Subcutaneous abdominal adipose tissue (tissue), 5 donors: ENCODE measurements around the gene CDX2.

ENCODE experiments used
- H3K27ac ChIP-seq: one replicate; pipeline ENCODE4 v1.7.0; 2013; ENCODE audit warnings: low read depth, mild to moderate bottlenecking, inconsistent platforms, low read length, moderate library complexity
- H3K27me3 ChIP-seq, 5 donors: one replicate each; pipeline ENCODE4 v1.7.0; 2013; ENCODE audit warnings: low read length in 5 of 5, inconsistent platforms in 1 of 5; ENCODE audit not compliant: control insufficient read depth in 5 of 5, insufficient read depth in 4 of 5
- H3K36me3 ChIP-seq, 5 donors: one replicate each; pipeline ENCODE4 v1.7.0; 2013; ENCODE audit warnings: low read length in 5 of 5; ENCODE audit not compliant: control insufficient read depth in 5 of 5, insufficient read depth in 5 of 5
- H3K4me1 ChIP-seq, 5 donors: one replicate each; pipeline ENCODE4 v1.7.0; 2013; ENCODE audit warnings: low read length in 5 of 5, mild to moderate bottlenecking in 3 of 5, moderate library complexity in 1 of 5; ENCODE audit not compliant: control insufficient read depth in 5 of 5, insufficient read depth in 5 of 5
- H3K4me3 ChIP-seq, 5 donors: one replicate each; pipeline ENCODE4 v1.7.0; 2013; ENCODE audit warnings: low read length in 5 of 5, low read depth in 1 of 5
- H3K9ac ChIP-seq, 5 donors: one replicate each; pipeline ENCODE4 v1.7.0; 2013; ENCODE audit warnings: low read length in 5 of 5, mild to moderate bottlenecking in 4 of 5, moderate library complexity in 3 of 5
- H3K9me3 ChIP-seq, 5 donors: one replicate each; pipeline ENCODE4 v1.7.0; 2013; ENCODE audit warnings: low read length in 5 of 5; ENCODE audit not compliant: control insufficient read depth in 5 of 5
- donor health status: healthy.
- donor health status: healthy.
- donor health status: healthy.
- donor health status: healthy.
- donor health status: healthy.

Gene CDX2

DNA sequence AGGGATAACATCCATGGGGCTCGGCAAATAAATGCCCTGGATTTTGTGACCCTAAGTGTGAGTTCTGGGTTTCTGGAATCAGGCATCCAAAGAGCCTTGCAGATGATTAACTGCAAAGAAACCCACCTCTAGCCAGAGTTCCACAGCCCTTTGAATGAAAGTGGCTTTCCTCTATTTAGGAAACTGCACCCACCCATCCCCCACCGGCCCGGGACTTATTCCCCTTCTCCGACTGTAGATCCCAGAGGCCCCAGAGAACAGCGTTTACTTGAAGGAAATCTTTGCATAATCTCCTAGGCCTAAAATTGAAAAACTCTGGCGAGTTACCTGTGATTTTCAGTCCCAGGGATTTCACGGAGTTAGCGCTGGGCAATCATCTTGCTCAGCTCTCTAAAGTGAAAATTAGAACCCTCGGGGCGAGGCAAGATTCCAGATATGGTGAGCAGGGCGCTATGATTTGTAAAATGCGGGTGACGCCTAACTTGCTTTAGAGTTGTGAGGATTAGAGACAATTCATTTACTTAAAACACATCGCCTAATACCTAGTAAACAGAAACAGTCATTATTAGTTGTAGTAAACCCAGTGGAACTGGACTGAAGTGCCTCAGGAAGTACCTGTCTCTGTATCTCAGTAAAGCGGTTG is 10.0 kb upstream of the CDX2 start:
- no peaks in the 10 kb centered on the region for H3K36me3 ChIP-seq
- H3K27ac ChIP-seq: no peak overlapping the region
- H3K4me1 ChIP-seq: peaks cover 0 to 32% (median 24%) of the 10 kb centered on the region in 5 donors
- no peaks in the 10 kb centered on the region for H3K9me3 ChIP-seq
- H3K9ac ChIP-seq: no peak overlapping the region
- peaks cover 53 to 85% (median 80%) of the 10 kb centered on the region in 5 donors for H3K27me3 ChIP-seq
- no peak overlapping the region for H3K4me3 ChIP-seq

GRCh38 chr13:27978301-27978968 is 9.3 kb upstream of the CDX2 start:
- Histone ChIP-seq H3K9me3 (no peaks in the 10 kb centered on the region), H3K36me3 (no peaks in the 10 kb centered on the region), H3K27ac (no peak overlapping the region), H3K27me3 (peaks cover 60 to 90% (median 84%) of the 10 kb centered on the region in 5 donors), H3K4me3 (no peak overlapping the region), H3K4me1 (peaks cover 0 to 32% (median 24%) of the 10 kb centered on the region in 5 donors), H3K9ac (no peak overlapping the region)

DNA sequence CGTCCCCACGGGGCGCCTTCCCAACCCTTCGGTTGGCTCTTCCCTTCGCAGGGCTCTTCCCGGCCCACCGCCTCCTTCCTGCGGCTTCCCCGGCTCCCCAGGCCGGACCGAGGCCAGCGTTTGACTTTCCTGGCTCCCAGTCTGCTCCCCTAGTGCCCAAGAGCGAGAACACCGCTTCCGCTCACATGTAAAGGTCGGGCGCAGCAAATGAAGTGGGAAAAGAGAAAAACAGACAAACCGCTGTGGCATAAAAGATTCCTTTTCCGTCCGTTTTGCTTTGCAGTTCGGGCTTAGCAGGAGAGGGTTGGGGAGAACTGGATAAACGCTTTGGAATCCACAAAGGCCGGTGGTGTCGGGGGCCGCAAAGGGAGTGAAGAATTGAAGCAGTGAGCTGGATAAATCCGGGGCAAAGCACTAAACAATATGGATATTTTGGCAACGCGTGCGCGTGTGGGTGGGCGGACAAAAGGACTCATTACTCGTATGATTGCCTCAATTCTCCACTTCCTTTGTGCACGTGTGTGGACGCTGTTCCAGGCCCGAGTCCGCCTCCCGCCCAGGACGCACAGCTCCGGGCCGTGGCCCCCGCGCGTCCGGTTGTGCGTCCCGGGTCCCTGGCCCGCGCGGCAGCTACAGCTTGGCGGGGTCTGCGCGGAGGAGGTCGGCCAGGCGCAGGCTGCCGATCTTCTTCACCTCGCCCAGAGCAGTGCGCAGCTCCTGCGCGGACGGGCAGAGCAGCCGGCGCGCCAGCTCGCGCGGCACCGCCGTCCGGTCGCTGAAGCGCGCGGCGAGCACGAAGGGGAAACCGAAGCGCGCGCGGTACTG is 8.6 kb upstream of the CDX2 start:
- peaks cover 63 to 91% (median 84%) of the 10 kb centered on the region in 5 donors for H3K27me3 ChIP-seq
- H3K4me3 ChIP-seq: no peak overlapping the region

DNA sequence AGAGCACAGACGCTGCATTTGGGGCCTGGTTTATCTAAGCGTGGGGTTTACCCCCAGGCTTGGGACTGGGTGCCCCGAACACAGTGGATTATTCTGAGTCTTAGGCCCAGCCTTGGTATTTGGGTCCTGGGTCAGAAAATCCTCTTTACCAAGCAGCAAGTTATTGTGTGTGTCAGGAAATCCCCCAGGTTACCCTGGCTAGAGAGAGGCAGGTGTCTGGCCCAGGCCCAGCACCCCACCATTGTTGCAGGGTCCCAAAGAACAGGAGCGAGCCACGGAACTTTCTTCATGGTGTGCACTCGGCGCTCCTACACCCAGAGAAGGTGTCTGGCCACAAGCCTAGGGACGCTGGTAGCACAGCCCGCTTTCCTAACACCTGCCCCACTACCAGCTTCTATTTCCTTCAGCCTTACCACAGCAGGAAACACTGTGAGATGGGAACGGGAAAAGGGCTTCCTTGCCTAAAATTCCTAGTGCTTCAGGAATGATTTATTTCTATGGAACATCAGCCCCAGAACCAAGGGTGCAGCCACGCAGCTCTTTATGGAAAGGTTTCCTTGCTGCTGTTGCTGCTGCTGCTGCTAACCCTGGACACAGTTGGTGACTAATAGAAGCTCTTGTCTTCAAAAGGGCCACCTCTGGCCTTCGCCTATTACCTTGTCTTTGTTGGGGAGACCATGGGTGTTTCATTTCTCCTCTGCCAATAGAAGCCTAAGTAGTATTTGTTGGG is 7.4 kb upstream of the CDX2 start:
- Histone ChIP-seq H3K9me3 (no peaks in the 10 kb centered on the region), H3K36me3 (no peaks in the 10 kb centered on the region), H3K27ac (no peak overlapping the region), H3K4me1 (peaks cover 0 to 32% (median 24%) of the 10 kb centered on the region in 5 donors), H3K27me3 (peaks cover 68 to 95% (median 85%) of the 10 kb centered on the region in 5 donors), H3K4me3 (no peak overlapping the region), H3K9ac (no peak overlapping the region)

More for the DNA sequence above, 8.6 kb upstream of the CDX2 start:
- H3K9ac ChIP-seq: no peak overlapping the region
- H3K27ac ChIP-seq: no peak overlapping the region
- peaks cover 0 to 32% (median 24%) of the 10 kb centered on the region in 5 donors for H3K4me1 ChIP-seq
- no peaks in the 10 kb centered on the region for H3K9me3 ChIP-seq
- no peaks in the 10 kb centered on the region for H3K36me3 ChIP-seq

DNA sequence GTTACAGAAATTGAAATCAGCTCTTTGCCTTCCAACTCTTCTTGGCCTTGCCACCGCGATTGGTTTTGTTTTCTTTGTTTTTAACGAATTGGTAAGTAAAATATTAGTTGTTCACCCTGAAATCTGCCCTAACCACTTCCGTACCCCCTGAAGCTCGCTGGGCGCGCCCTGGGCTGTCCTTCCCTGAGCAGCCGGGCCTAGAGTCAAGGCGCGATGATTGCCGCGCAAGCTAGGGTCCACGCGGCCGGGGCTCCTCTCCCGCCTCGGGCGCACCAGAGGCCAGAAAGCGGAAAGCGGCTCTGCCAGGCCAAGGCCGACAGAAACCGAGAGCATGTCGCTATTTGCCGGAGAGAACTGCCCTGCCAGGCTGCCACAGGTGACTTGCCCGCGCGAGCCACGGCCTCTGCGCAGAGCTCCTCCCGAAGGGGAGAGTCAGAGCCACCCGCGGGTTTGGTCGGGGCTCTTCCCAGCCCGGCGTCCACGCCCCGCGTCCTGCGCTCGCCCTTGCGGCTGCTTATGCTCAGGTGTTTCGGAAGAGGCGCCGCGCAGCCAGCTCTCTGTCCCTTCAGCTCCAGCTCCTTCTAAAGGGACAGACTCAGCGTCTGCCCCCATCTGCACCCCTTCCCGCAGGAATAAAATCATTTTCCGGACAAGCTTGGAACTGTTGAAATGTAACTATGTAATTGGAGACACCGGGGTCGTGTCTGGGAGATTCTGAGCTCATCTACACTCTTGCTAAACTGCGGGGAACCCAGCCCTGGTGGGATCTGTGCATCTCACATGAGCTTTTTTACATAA is 6.6 kb upstream of the CDX2 start:
- Histone ChIP-seq H3K27me3 (peaks cover 68 to 95% (median 85%) of the 10 kb centered on the region in 5 donors), H3K4me1 (peaks cover 0 to 32% (median 24%) of the 10 kb centered on the region in 5 donors), H3K4me3 (no peak overlapping the region), H3K36me3 (no peaks in the 10 kb centered on the region), H3K27ac (no peak overlapping the region), H3K9ac (no peak overlapping the region), H3K9me3 (no peaks in the 10 kb centered on the region)

DNA sequence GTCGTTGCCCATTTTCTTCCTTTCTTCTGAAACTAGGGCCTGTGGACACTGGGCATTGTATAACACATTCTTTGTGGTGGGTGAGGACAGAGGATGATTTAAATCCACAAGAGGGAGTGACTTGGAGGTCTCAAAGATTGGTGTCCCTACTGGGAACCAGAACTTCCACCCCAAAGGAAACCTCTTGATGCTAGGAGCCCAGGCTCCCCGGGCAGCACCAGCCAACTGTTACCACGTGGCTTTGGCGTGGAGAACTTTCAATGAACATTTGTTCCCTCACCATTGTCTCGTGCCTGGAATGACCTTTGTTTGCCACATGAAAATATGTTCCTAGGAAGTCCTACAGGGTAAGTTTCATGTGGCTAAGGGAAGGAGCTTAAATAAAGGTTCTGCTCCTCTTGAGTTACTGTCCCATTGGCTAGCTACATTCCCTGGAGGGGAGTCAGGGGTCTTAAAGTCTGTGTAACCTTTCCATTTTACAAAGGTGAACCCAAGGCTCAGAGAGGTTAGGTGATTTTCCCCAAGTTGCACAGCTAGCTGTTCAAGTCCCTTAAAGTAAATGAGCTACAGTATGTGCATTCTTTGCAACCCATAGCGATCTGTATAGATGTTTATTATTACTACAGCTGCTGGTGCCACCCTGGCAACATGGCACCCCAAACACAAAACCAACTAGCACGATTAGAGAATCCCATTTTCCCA is 5.0 kb upstream of the CDX2 start:
- Histone ChIP-seq H3K9me3 (no peaks in the 10 kb centered on the region), H3K27ac (no peak overlapping the region), H3K27me3 (peaks cover 69 to 95% (median 84%) of the 10 kb centered on the region in 5 donors), H3K36me3 (no peaks in the 10 kb centered on the region), H3K4me3 (no peak overlapping the region), H3K9ac (no peak overlapping the region), H3K4me1 (peaks cover 0 to 17% (median 15%) of the 10 kb centered on the region in 5 donors)

DNA sequence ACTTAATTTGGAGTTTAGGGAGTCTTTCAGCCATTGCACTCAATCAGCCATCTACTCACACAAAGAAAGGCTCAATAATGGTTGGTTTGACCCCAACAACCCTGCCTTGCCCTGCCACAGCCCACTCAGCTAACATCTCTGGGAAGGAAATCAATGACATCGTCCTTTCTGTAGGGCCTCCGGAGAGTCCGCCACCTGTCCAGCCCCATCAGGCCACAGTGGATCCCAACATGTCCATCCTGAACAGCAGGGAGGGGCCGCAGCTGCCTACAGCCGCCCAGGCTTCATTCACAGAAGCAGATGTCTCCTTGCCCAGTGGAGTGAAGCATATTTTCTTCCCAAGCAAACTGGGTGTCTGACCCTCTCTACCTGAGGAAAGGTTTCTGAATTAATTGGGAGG is 4.2 kb upstream of the CDX2 start:
- Histone ChIP-seq H3K27ac (no peak overlapping the region), H3K4me3 (no peak overlapping the region), H3K27me3 (peaks cover 77 to 95% (median 86%) of the 10 kb centered on the region in 5 donors), H3K9ac (no peak overlapping the region), H3K36me3 (no peaks in the 10 kb centered on the region), H3K9me3 (no peaks in the 10 kb centered on the region), H3K4me1 (peaks cover 0 to 20% (median 18%) of the 10 kb centered on the region in 5 donors)

DNA sequence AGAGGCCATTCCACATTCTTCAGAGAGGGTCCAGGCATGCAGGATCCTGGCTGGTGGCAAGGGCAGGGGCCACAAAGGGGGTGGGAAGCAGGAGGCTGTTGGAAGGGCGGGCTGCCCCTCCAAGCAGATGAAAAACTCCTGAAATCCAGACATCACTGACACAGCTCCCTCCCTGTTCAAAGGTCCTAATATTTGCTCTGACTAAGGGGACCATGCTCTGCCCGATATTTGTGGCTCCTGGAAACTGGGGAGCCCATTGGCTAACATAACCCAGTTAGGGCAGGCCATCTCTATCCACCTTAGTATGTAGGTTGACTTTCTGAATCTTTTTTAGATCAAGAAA is 3.3 kb upstream of the CDX2 start:
- Histone ChIP-seq H3K9ac (no peak overlapping the region), H3K27me3 (peaks cover 82 to 95% (median 86%) of the 10 kb centered on the region in 5 donors), H3K4me3 (no peak overlapping the region), H3K4me1 (peaks cover 0 to 19% (median 16%) of the 10 kb centered on the region in 5 donors), H3K9me3 (no peaks in the 10 kb centered on the region), H3K27ac (no peak overlapping the region), H3K36me3 (no peaks in the 10 kb centered on the region)
